GM10248 (cell line): ENCODE data around the gene OR14A16.

Source experiments
- CTCF ChIA-PET: fragments of 300-600 bp; sonication (Branson Sonifier 250); formaldehyde crosslinking; extraction: SDS; loops from one replicate; lab custom pipeline; 2021; ENCODE audit warnings: antibody characterized with exemption; lab: Yijun Ruan, JAX
- POLR2A ChIA-PET: fragments of 350-650 bp; sonication (Branson Sonifier 250); formaldehyde crosslinking; extraction: SDS; loops from one replicate; lab custom pipeline; 2020; ENCODE audit warnings: antibody characterized with exemption; lab: Yijun Ruan, JAX
- DNase-seq: peaks from one replicate; pipeline ENCODE4 v3.0.0; 2012; ENCODE audit errors: extremely low spot score
- CTCF ChIP-seq: IDR thresholded peaks from 2 replicates; pipeline ENCODE4 v1.5.1; 2012; ENCODE audit warnings: mild to moderate bottlenecking, low read depth; ENCODE audit errors: extremely low read depth, missing control alignments, control extremely low read depth

The OR14A16 gene

GRCh38 chr1:247824023-247824422 is at the start of gene OR14A16:
Gene OR14A16 (minus strand): TSS chr1:247824119. CDS start chr1:247815729, 8,390 bp downstream.
- no peak for DNase-seq
- POLR2A ChIA-PET: no interaction called here
- CTCF ChIA-PET: no interaction called here
- TF ChIP-seq CTCF: no peak

GRCh38 chr1:247865416-247865815 is 41.5 kb upstream of the OR14A16 start:
- DNase-seq: no peak
- TF ChIP-seq CTCF: no peak
- ChIA-PET CTCF (interaction anchor here (1.5 kb wide), 1 partner anchor 18 kb away, joined by 4 read pairs; no protein-coding TSS in a partner anchor), POLR2A (no interaction called here)

- no peak for TF ChIP-seq CTCF
- CTCF ChIA-PET: interaction anchor here (1.5 kb wide), 1 partner anchor 17 kb away, joined by 4 read pairs; no protein-coding TSS in a partner anchor
- POLR2A ChIA-PET: no interaction called here
- no peak for DNase-seq
Measured at GRCh38 chr1:247864644-247865043, 40.7 kb upstream of the OR14A16 start.

- DNase-seq: no peak
- TF ChIP-seq CTCF: no peak
- ChIA-PET CTCF (interaction anchor here (1.9 kb wide), 1 partner anchor 10 kb away, joined by 7 read pairs; no protein-coding TSS in a partner anchor), POLR2A (no interaction called here)
Measured at GRCh38 chr1:247862756-247863155, 38.8 kb upstream of the OR14A16 start.

GRCh38 chr1:247857985-247858619 is 34.2 kb upstream of the OR14A16 start:
- DNase-seq: no peak
- POLR2A ChIA-PET: no interaction called here
- TF ChIP-seq CTCF: no peak
- CTCF ChIA-PET: interaction anchor here (1.1 kb wide), 1 partner anchor 17 kb away, joined by 3 read pairs; no protein-coding TSS in a partner anchor

GRCh38 chr1:247857069-247857984 is 33.4 kb upstream of the OR14A16 start, which contains the start of gene TRIM58:
Gene TRIM58 (plus strand): TSS chr1:247857187. CDS start chr1:247857247, 60 bp downstream.
- ChIA-PET CTCF (no interaction called here), POLR2A (no interaction called here)
- DNase-seq: peak; percentile 30
- no peak for TF ChIP-seq CTCF
